UCSD-AML1 (cell line): ENCODE results near the gene TRIM77.
"Not testable (repeated sequence)": the region's sequence is repeated elsewhere in the genome, so short reads cannot be mapped to it uniquely, and the experiment has no call there.

Experiments
- DNase-seq: peaks from one replicate; lab custom pipeline; 2025; ENCODE audit not compliant: unreplicated experiment; lab: John Stamatoyannopoulos, UW

TRIM77 gene, protein sequence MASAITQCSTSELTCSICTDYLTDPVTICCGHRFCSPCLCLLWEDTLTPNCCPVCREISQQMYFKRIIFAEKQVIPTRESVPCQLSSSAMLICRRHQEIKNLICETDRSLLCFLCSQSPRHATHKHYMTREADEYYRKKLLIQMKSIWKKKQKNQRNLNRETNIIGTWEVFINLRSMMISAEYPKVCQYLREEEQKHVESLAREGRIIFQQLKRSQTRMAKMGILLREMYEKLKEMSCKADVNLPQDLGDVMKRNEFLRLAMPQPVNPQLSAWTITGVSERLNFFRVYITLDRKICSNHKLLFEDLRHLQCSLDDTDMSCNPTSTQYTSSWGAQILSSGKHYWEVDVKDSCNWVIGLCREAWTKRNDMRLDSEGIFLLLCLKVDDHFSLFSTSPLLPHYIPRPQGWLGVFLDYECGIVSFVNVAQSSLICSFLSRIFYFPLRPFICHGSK

DNA sequence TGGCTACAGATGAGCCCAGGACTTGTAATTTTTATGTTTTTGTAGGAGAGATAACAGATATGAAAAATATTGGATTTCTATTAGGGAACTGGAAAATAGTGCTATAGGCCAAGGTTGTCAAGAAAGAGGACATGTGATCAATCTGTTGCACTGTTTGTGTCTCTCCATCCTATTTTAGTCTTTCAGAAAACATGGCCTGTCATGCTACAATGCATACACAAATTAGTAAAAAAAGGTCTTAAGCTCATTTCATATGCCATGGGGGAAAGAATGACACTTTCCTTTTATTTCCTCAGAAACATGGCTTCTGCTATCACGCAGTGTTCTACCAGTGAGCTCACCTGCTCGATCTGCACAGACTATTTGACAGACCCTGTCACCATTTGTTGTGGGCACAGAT, at the start of gene TRIM77:
Gene TRIM77, plus strand, starts transcription at position 301 of the 400 bp plus-strand sequence. Its CDS starts 0 bp downstream, at position 301.
- not testable (repeated sequence) for DNase-seq

DNA sequence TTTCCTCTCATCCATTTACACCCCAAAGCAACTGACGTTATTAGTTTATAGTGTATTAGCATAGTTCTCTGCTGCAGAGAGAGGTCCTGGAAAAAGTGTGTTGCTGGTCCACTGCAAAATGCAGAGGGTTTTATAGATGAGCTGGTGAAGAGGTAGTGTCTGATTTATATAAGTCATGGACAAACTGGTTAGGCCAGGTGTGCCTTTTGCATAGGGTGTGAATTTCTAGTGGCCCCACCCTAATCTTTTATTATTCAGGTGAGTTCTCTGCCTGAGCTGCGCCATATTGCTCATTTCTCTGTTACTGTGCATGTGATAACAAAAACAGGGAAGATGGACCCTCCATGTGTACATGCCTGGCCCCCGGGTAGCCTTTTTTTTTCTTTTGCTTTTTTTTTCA, 43.1 kb upstream of the TRIM77 start:
- no peak for DNase-seq

- not testable (repeated sequence) for DNase-seq
Measured at GRCh38 chr11:89668158-89668557, 41.9 kb upstream of the TRIM77 start.

- DNase-seq: not testable (repeated sequence)
Measured at GRCh38 chr11:89669586-89669985, 40.5 kb upstream of the TRIM77 start.

- DNase-seq: not testable (repeated sequence)
Measured at GRCh38 chr11:89669993-89670669, 40.0 kb upstream of the TRIM77 start.

- DNase-seq: not testable (repeated sequence)
Measured at GRCh38 chr11:89672547-89672946, 37.6 kb upstream of the TRIM77 start.

- not testable (repeated sequence) for DNase-seq
Measured at GRCh38 chr11:89673380-89673779, 36.7 kb upstream of the TRIM77 start.

GRCh38 chr11:89675383-89675782, 34.7 kb upstream of the TRIM77 start:
- DNase-seq: not testable (repeated sequence)

GRCh38 chr11:89675948-89676347, 34.2 kb upstream of the TRIM77 start:
- not testable (repeated sequence) for DNase-seq

- not testable (repeated sequence) for DNase-seq
Measured at GRCh38 chr11:89707080-89707479, 3.0 kb upstream of the TRIM77 start.

DNA sequence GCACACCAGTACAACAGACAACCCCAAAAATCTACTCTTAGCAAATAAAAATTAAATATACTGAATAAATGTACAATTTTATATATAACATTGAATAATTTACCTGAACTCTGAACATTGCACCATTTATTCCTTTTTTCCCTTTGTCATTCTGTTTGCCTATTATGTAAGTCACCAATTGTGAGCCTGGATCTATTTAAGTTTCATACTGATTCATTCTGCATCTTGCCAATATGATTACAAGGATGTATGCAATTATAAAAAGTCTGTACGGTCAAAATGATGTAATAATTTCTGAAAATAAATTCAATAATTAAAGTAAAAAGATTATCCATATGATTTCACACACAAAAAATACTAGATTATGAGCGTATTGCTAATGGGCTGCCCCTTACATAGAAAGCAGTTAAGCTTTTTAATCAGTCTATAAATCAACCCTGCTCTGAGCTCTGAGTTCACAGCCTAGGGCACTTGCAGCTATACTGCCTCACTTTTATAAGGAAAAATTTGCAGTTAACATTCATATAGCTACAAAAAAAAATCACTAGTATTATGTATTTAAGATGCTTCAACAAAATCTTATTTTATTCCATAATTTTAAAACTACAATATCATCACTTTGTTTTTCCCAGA, 14.9 kb downstream of the TRIM77 start:
- not testable (repeated sequence) for DNase-seq

- not testable (repeated sequence) for DNase-seq
Measured at GRCh38 chr11:89730215-89730614, 20.1 kb downstream of the TRIM77 start.

GRCh38 chr11:89736566-89736965, 26.5 kb downstream of the TRIM77 start:
- no peak for DNase-seq

DNA sequence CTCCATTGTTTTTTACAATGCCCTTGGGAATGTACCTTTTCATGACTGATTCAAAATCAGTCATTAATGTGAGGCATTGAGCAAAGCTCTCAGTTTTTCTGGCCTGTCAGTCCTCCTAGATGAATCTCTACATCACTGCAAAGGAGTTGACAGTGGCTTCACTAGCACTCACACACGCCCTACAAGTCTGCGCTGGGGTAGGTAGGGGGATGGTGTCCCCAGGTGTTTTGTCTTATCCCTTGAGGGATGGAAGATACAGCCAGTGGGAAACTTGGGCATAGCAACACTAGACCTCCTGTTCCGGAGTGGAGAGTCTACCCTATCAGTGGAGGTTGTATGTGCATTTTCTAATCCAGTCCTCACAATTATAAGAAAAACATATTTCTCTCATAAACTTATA, 27.0 kb downstream of the TRIM77 start:
- DNase-seq: no peak

- not testable (repeated sequence) for DNase-seq
Measured at GRCh38 chr11:89741406-89741805, 31.3 kb downstream of the TRIM77 start.

GRCh38 chr11:89744158-89744557, 34.1 kb downstream of the TRIM77 start:
- DNase-seq: not testable (repeated sequence)

- not testable (repeated sequence) for DNase-seq
Measured at GRCh38 chr11:89750822-89751221, 40.7 kb downstream of the TRIM77 start.
